Activated naive CD8-positive, alpha-beta T cell treated with anti-CD3 and anti-CD28 coated beads, Interleukin-2, amount 50 U/mL, for 16 hours (primary cell): ENCODE data around the gene GMPR2.

ENCODE experiments used
- DNase-seq: peaks from one replicate; pipeline ENCODE4 v3.0.0-alpha.2; 2020; ENCODE audit warnings: low read depth, low spot score

GMPR2 gene

DNA sequence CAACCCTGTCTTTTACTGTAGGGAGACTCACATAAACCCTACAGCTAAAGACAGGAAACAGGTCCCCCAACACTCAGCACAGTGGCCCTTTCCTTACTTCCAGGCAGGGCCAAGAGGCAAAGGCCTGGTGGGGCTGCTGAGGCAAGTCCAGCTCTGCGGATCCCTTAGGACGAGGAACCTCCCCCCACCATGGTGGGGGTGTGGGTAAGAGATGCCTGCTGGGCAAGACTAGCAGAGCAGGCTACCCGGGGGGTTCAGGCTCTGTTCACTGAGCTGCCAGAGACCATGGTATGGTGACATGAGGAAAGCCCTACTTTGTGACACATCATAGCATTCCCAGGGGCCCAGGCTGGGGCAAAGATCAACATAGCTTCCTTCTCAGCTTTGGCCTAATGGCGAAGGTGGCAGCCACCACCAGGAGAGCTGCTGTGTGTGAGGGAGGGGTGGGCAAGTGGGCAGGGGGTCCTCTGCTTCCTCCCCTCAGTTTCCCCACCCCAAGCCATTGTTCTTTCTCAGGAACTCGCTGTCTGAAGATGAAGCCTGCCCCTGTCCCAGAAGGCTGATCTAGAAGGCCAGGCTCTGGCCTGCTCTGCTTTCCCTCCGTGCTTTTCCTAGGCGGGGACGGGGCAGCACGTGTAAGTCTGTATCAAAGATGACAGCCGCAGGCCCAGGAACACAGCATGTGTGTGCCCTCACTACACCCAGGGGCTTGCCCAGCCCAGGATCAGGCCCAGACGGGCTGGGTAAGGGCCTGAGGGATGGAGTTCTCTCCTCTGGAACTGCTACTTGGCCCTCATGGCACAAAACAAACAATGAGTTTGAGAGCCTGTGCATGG, 19.8 kb downstream of the GMPR2 start:
- DNase-seq, result no peak

DNA sequence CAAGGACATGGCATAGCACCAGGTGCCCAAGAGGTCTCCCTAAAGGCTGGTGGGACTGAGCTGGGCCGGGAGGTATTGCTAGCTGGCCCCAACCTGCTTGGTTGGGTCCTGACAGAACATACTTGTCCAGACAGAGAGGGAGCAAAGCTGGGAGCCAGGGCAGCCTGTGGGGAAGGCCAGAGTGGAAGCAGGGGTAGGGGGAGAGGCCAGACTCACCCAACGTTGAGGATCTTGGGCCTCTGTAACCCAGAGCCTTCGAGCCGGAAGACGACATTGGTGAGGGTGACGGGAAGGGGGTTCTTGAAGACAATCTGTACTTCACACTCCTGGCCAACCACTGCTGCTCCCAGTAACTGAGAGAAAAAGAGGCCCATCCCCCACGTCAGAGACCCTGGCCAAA, 21.2 kb downstream of the GMPR2 start:
- no peak for DNase-seq

DNA sequence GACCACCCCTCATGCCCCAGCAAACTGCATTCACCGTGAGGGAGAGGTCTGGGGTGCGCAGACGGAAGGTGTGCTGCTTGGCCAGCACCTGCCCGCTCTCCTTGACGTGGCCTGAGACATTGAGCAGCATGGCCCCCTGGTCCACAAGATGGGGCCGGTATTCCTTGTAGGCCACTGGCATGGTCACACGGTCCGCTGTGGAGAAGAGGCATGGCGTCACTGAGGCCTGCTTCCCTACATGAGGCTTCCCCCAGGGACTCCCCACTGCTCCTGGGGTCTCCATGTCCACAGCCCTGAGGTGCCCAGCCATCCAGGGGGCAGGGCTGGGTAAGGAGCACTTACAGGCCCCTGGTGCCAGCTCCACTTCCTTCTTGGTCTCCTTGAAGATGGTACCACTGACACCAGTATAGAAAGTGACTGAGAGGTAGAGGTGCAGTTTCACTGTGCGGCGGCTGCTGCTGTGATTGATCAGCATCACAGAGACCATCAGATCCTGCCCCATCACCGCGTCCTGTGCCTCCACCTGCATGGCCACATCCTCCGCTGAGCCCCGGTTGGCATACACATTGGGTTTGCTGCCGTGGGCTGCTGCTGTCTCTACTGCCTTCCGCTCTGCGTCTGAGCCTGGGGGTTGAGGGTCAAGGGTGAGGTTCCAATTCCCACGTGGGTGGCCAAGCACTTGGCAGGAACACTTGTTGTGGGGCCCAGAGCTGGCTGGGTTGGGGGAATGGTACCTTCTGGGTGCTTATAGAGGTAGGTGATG, 22.1 kb downstream of the GMPR2 start:
- no peak for DNase-seq

- DNase-seq, result no peak
These were observed 22.7 kb downstream of the GMPR2 start for GRCh38 chr14:24255438-24255837.

GRCh38 chr14:24255931-24256711, 23.4 kb downstream of the GMPR2 start:
- DNase-seq, result no peak

DNA sequence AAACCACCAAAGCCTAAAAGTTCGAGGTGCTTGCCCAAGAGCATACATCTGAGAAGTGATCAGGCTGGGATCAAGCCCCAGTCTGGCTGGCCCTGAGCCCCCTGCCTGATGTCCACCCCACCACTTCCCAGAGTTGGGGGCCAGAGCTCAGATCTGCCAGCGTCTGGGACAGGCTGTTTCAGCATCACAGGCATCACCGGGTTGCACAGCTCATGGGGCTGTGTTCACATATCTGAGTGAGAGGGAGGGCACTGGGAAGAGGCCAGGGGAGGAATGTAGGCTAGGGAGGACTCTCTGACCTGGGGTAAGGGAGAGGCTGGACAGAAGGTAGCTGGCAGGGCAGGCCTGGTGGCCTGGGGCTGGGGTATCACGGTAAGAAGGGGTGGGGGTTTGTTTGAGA, 24.2 kb downstream of the GMPR2 start:
- no peak for DNase-seq

DNA sequence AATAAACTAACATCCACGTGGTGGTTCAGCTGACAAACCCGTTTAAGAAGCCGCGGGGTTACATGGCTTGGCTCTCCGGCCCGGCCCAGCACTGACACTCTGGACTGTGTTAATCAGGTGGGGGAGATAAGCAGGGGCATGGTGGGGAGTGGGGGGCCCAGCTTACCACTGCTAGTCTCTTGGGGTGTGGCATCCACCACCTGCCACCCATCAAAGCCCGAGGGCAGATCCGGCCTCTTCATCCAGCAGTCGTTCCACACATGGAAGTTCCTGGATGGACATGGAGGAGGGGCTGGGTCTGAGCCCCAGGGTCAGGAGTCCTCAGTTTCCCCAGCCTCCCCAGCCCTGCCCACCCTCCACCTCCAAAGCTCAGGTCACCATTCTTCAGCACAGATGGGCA, 25.4 kb downstream of the GMPR2 start:
- no peak for DNase-seq

DNA sequence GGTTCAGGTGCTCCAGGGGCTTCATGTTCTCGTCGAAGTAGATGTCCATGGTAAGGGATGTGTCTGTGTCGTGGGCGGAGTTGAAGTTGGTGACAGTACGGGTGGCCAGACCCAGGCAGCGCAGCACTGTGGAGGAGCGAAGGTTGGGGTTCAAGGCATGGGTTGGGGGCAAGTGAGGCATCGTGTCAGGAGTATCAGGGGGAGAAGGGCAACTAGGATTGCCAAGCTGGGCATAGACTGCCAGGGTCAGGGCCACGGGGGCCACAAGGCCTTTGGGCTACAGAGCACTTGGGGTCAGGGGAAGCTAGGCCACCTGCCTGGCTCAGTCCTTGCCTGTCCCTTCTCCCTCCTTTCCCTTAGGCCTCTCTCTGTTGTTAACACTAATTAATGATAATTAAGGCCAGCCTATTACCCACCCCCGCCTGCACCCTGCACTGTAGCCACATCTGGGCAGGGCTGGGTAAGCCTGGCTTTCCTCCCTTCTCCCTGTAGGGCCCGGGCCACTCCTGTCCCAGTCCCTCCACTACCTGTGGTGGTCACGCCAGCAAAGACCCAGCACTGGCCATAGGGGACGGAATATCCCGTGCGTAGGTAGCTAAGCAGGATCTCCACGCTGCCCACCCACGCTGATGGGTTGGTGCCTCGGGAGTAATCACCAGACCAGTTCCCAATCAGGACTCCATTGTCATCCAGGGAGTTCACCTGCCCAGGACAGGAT, 26.0 kb downstream of the GMPR2 start:
- no peak for DNase-seq

- no peak for DNase-seq
These were observed 26.7 kb downstream of the GMPR2 start for GRCh38 chr14:24259282-24260025.

DNA sequence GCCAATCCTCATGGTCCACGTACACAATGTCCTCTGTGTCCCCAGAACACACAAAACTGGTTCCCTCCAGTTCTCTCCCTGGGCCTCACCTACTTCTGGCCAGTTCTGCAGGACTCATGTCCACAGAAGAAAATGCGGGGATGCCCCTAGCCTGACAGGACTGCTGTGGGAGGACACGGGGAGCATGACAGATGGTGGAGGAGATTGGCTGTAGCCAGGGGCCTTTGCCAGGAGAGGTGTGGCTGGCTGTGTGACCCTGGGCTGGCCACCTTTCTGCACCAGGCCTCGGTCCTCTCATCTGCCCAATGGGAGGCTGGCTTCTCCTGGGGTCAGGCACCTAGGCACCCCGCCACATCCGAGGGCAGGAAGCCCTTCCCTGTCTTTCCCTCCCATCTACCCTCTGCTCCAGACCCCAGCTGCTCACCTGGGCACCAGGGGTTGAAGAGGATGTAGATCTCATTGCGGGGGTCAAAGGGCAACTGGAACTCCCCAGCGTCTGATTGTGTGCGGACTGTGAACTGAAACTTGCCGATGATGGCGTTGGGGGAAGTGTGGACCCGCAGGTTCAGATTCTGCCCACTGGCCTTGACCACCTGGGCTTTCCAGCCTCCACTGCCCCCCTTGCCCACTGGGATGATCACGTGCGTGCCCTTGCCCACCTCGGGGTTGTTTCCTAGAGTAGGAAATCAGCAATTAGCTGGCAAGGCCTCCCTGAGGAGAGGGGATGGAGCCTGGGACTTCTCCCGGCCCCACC, 27.5 kb downstream of the GMPR2 start:
- no peak for DNase-seq

DNA sequence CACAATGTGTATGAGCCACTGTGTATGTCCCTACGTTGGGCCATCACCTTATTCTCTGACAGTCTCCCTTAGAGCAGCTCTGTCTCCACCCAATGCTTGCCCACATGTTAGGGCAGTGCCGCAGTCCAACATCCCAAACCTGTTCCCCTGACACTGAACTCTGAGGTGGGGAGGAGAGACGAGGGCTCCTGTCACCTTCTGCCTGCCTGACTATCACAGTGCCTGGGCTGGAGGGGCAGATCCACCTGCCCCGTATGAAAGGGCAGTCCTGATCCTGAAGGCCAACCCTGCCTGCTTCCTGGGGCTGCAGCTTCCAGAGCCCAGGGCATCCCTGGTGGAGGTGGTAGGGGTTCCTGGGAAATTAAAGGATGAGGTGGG, 28.0 kb downstream of the GMPR2 start:
- no peak for DNase-seq

DNA sequence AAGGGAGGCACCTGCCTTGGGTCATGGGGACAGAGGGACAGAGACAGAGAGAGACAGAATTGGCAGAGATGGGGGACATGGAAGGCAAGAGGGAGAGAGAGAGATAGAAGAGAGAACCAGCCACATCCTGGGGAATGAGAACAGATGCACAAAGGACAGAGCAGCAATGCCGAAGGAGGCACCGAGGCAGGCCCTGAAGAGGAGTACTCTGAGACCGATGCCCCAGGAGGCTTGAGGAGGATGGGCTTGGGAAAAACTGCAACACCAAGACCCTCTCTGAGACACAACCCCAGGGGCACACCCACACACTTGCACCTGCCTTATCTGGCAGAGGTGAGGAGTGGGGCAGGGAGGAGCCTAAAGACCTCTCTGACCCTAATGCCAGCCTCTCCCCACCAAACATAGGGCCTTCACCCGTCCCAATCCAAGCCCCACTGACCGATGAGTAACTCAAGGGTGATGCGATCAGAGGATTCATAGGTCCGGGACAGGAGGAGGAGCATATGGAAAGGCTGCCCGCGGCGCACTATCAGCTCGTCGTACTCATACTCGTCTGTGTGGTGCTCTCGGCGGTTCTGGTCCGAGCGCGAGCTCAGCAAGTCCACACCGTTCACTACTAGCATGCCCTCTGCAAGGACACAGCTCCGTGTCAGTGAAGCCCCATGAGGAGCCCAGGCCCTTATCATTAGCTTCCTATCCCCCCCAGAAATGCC, 28.7 kb downstream of the GMPR2 start:
- DNase-seq, result no peak

DNA sequence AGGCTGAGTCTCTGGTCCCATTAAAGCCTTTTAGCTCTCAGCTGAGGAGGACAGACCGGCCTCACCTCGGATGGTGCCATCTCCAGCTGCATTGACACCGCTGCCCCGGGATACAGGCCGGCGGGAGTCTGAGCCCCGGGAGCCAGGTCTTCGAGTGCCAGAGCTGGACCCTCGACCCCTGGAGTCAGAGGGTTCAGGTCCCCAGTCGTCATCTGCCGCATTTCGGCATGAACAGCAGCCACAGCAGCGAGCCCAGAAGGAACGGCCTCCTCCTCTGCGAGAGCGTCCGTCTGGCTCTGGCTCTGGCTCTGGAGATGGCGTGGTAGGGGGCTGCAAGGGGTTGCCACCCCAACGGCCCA, 29.2 kb downstream of the GMPR2 start:
- no peak for DNase-seq

DNA sequence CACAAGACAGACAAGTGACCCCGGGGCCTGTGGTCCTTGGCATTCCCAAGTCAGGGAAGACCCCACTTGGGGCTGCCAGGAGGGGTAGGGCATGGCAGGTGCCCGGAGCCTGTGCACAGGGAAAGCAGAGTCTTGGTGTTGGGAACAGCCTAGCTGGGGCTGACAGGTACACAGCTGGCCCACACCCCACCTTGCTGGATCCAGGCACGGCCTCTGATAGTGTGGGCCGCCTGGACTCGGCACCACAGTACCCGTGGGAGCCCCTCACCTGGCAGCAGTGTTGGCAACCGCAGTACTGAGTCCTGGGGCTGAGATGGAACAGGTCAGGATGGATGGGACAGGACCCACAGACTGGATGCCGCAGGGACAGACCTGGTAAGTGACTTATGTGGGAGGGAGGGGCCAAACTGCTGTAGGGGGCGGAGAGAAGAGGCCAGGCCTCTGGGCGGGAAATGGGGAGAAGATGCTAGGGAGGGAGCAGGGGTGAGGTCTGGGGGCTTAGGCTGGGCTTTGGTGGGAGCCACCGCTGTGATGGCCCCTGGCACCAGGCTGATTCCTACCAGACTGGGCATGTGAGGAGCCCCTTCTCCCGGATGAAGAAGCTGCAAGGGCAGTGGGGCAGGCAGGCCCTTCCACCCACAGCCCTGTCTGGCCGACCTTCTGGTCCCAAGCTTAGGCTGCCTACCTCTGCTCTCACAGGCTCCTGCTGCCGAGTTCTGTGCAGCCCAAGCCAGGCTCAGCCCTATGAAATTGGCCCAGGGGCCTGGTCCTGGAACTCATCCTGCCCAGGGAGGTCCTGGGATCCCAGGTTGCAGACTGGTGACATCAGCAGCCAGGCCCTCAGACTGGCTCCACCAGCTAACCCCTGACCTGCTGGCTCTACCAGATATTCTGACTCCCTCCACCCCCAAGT, 30.3 kb downstream of the GMPR2 start, which contains the start of gene TGM1:
Gene TGM1, minus strand, starts transcription at position 357 of the 913 bp plus-strand sequence. CDS start 825 bp downstream, outside the sequence.
- no peak for DNase-seq

DNA sequence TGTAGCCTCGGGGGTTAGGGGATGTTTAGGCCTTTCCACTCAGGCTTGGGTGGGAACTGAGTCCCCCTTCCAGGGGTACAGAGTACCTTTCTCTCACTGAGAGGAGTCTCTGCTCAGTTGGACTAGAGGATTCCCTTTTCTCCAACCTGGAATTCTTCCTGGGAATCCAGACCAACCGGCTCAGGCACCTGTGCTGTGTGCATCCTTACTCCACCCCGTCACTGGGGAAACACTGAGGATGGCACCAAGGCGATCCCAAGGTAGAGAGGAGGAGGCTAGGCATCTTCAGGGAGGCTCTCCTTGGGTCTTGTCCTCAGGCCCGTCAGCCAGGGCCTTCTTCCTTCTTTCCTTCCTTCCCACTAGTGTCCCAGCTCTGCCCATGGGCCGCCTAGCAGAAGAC, 31.1 kb downstream of the GMPR2 start:
- no peak for DNase-seq

GRCh38 chr14:24264298-24264697, 31.6 kb downstream of the GMPR2 start:
- DNase-seq, result no peak

DNA sequence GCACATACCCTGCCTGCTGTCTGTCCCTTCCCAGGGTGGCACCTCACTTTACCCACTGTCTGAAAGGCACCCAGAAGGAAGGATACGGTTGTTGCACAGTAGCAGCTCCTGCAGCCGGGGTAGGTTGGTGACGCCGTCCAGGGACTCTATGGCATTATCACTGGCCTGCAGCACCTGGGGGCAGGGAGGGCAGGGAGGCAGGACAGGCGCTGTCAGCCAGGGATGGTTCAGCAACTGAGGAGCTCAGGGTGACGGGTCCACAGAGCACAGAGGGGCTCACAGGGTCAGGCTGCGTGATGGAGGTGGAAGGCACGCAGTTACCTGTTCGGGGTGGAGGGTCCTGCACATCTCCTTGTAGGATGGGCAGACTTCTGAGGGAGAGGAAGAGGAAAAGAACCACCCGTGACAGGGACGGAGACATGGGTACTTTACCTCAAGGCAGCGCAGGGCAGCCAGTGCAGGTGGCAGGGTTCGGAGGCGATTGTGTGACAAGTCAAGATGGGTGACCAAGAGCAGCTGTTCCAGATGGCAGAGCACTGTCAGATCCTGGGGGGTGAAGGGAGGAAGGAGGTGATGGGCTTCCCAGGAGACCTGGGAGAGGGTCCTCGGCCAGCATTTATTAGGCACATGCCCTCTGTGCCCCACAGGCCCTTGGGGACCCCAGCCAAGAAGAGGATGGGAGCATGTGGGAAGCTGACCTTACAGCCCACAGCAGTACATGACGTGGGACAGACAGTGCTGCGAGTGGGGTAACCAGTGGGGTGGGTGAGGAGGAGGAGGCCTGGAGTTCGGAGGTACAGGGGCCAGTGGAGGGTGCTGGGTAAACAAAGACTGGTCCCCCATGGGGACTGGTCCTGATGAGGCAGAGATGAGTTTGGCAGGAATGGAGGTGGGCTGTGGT, 33.9 kb downstream of the GMPR2 start:
- no peak for DNase-seq
